ENCODE data around the gene PAK5. TPM values are rescaled to one million over a fixed set of nuclear protein-coding genes. Genes with fewer than 3 reads are reported as not detected.

Gene PAK5
- total and polyA plus RNA-seq, 2 experiments from 2014 or later = 0.57 to 1.1 TPM

DNA sequence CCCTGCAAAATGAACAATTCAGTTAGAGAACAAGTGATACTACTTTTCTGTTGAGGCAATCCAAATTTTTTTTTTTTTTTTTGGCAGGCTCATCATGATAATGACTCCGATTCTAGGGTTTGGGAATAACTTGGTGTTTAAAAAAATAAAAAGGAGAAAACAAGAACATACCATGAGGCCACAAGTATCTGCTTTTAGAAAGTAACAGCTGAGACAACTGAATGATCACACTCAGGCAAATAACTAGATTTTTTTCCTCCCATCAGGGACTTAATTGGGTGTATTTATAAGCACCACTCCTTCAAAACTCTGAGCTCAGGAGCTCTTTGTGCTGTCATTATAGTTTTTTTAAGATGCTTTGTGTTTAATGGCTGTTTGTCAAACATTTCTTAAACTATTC lies 29.6 kb downstream of the PAK5 start (continued):
- TF ChIP-seq, protein P1, sequence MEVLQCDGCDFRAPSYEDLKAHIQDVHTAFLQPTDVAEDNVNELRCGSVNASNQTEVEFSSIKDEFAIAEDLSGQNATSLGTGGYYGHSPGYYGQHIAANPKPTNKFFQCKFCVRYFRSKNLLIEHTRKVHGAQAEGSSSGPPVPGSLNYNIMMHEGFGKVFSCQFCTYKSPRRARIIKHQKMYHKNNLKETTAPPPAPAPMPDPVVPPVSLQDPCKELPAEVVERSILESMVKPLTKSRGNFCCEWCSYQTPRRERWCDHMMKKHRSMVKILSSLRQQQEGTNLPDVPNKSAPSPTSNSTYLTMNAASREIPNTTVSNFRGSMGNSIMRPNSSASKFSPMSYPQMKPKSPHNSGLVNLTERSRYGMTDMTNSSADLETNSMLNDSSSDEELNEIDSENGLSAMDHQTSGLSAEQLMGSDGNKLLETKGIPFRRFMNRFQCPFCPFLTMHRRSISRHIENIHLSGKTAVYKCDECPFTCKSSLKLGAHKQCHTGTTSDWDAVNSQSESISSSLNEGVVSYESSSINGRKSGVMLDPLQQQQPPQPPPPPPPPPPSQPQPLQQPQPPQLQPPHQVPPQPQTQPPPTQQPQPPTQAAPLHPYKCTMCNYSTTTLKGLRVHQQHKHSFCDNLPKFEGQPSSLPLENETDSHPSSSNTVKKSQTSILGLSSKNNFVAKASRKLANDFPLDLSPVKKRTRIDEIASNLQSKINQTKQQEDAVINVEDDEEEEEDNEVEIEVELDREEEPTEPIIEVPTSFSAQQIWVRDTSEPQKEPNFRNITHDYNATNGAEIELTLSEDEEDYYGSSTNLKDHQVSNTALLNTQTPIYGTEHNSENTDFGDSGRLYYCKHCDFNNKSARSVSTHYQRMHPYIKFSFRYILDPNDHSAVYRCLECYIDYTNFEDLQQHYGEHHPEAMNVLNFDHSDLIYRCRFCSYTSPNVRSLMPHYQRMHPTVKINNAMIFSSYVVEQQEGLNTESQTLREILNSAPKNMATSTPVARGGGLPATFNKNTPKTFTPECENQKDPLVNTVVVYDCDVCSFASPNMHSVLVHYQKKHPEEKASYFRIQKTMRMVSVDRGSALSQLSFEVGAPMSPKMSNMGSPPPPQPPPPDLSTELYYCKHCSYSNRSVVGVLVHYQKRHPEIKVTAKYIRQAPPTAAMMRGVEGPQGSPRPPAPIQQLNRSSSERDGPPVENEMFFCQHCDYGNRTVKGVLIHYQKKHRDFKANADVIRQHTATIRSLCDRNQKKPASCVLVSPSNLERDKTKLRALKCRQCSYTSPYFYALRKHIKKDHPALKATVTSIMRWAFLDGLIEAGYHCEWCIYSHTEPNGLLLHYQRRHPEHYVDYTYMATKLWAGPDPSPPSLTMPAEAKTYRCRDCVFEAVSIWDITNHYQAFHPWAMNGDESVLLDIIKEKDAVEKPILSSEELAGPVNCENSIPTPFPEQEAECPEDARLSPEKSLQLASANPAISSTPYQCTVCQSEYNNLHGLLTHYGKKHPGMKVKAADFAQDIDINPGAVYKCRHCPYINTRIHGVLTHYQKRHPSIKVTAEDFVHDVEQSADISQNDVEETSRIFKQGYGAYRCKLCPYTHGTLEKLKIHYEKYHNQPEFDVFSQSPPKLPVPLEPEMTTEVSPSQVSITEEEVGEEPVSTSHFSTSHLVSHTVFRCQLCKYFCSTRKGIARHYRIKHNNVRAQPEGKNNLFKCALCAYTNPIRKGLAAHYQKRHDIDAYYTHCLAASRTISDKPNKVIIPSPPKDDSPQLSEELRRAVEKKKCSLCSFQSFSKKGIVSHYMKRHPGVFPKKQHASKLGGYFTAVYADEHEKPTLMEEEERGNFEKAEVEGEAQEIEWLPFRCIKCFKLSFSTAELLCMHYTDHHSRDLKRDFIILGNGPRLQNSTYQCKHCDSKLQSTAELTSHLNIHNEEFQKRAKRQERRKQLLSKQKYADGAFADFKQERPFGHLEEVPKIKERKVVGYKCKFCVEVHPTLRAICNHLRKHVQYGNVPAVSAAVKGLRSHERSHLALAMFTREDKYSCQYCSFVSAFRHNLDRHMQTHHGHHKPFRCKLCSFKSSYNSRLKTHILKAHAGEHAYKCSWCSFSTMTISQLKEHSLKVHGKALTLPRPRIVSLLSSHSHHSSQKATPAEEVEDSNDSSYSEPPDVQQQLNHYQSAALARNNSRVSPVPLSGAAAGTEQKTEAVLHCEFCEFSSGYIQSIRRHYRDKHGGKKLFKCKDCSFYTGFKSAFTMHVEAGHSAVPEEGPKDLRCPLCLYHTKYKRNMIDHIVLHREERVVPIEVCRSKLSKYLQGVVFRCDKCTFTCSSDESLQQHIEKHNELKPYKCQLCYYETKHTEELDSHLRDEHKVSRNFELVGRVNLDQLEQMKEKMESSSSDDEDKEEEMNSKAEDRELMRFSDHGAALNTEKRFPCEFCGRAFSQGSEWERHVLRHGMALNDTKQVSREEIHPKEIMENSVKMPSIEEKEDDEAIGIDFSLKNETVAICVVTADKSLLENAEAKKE (CRISPR knock-in tag; IDR thresholded peaks at IDR 0.05) = no peak
- TF ChIP-seq NANOG (IDR thresholded peaks at IDR 0.05; ENCODE audit: borderline replicate concordance) = no peak
- TF ChIP-seq POLR2AphosphoS5 (IDR thresholded peaks at IDR 0.05; ENCODE audit: low read depth) = no peak
- no peak for TF ChIP-seq STAT1 (IDR thresholded peaks at IDR 0.05; ENCODE audit: unreplicated experiment)
- TF ChIP-seq ZNF114 (CRISPR knock-in tag; IDR thresholded peaks at IDR 0.05) = no peak
- no peak for TF ChIP-seq EZH2phosphoT487 (IDR thresholded peaks at IDR 0.05; ENCODE audit: unreplicated experiment)
- TF ChIP-seq CREB1 (CRISPR knock-in tag; IDR thresholded peaks at IDR 0.05; ENCODE audit: low read depth) = no peak

DNA sequence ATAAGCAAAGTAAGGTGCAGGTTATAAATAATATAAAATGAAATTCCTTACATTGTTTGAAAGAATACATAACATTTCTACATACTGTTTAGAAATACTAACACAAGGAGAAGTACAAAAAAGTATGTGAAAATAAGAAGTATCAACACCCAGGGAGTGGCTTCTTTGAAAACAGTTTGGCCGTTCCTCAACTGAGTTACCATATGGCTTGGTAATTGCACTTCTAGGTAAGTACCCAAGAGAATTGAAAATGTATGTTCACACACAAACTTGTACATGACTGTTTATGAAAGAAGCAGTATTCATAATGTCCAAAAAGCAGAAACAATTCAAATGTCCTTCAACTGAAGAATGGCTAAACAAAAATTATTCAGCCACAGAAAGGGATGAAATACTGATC lies 30.7 kb downstream of the PAK5 start:
- Histone ChIP-seq H3K4me1 (ENCODE audit: insufficient read depth) (peaks cover 4% of the 10 kb centered on the region; the same call in 1 of the 2 replicates), H2AFZ (no peak overlapping the region), H3K27me3 (ENCODE audit: insufficient read depth) (no peaks in the 10 kb centered on the region), H3K4me2 (no peak overlapping the region), H3K27ac (ENCODE audit: low read depth) (no peak overlapping the region), H3F3A (replicated peaks; ENCODE audit: low read depth) (no peaks in the 10 kb centered on the region), H3K36me3 (ENCODE audit: insufficient read depth) (no peaks in the 10 kb centered on the region), H4K20me1 (replicated peaks; ENCODE audit: insufficient read depth) (no peaks in the 10 kb centered on the region), H3K79me2 (replicated peaks; ENCODE audit: insufficient read depth) (no peaks in the 10 kb centered on the region), H3K9me2 (ENCODE audit: insufficient read depth) (no peaks in the 10 kb centered on the region; the same call in 1 of the 2 replicates), H3K4me3 (no peak overlapping the region)
- Mint-ChIP-seq H3K4me3 (no peak overlapping the region), H3K27ac (no peak overlapping the region), H3K36me3 (ENCODE audit: low read depth) (no peaks in the 10 kb centered on the region), H3K4me1 (peaks cover 9% of the 10 kb centered on the region; the same call in 2 of the 3 replicates), H3K9me3 (peaks cover 3% of the 10 kb centered on the region; the same call in 1 of the 3 replicates), H3K27me3 (ENCODE audit: insufficient read depth, low read depth, poor library complexity) (no peaks in the 10 kb centered on the region)
- no peak for DNase-seq (ENCODE audit: low spot score)
- ATAC-seq = no peak
- TF ChIP-seq, protein P2, sequence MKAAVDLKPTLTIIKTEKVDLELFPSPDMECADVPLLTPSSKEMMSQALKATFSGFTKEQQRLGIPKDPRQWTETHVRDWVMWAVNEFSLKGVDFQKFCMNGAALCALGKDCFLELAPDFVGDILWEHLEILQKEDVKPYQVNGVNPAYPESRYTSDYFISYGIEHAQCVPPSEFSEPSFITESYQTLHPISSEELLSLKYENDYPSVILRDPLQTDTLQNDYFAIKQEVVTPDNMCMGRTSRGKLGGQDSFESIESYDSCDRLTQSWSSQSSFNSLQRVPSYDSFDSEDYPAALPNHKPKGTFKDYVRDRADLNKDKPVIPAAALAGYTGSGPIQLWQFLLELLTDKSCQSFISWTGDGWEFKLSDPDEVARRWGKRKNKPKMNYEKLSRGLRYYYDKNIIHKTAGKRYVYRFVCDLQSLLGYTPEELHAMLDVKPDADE (IDR thresholded peaks at IDR 0.05) = no peak
- TF ChIP-seq ZNF331 (CRISPR knock-in tag; IDR thresholded peaks at IDR 0.05; ENCODE audit: low read depth) (no peak), ZNF114 (CRISPR knock-in tag; IDR thresholded peaks at IDR 0.05) (no peak), JUNB (IDR thresholded peaks at IDR 0.05; ENCODE audit: unreplicated experiment) (no peak), NANOG (IDR thresholded peaks at IDR 0.05; ENCODE audit: borderline replicate concordance) (no peak)
- TF ChIP-seq, protein P3, sequence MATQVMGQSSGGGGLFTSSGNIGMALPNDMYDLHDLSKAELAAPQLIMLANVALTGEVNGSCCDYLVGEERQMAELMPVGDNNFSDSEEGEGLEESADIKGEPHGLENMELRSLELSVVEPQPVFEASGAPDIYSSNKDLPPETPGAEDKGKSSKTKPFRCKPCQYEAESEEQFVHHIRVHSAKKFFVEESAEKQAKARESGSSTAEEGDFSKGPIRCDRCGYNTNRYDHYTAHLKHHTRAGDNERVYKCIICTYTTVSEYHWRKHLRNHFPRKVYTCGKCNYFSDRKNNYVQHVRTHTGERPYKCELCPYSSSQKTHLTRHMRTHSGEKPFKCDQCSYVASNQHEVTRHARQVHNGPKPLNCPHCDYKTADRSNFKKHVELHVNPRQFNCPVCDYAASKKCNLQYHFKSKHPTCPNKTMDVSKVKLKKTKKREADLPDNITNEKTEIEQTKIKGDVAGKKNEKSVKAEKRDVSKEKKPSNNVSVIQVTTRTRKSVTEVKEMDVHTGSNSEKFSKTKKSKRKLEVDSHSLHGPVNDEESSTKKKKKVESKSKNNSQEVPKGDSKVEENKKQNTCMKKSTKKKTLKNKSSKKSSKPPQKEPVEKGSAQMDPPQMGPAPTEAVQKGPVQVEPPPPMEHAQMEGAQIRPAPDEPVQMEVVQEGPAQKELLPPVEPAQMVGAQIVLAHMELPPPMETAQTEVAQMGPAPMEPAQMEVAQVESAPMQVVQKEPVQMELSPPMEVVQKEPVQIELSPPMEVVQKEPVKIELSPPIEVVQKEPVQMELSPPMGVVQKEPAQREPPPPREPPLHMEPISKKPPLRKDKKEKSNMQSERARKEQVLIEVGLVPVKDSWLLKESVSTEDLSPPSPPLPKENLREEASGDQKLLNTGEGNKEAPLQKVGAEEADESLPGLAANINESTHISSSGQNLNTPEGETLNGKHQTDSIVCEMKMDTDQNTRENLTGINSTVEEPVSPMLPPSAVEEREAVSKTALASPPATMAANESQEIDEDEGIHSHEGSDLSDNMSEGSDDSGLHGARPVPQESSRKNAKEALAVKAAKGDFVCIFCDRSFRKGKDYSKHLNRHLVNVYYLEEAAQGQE (IDR thresholded peaks at IDR 0.05; ENCODE audit: unreplicated experiment) = no peak
